NT2/D1 (cell line): Measurements from ENCODE around the gene ANTKMT.

ENCODE experiments used
- SUZ12 ChIP-seq: IDR thresholded peaks from 2 replicates; pipeline ENCODE4 v1.6.1; 2011; ENCODE audit not compliant: insufficient read length, insufficient read depth; ENCODE audit errors: extremely low read depth
- YY1 ChIP-seq: IDR thresholded peaks from 2 replicates; pipeline ENCODE4 v1.6.1; 2011; ENCODE audit not compliant: insufficient read length, insufficient read depth
- ZNF274 ChIP-seq: IDR thresholded peaks from 2 replicates; pipeline ENCODE4 v1.6.1; 2011; ENCODE audit warnings: mild to moderate bottlenecking, low read depth, low read length

DNA sequence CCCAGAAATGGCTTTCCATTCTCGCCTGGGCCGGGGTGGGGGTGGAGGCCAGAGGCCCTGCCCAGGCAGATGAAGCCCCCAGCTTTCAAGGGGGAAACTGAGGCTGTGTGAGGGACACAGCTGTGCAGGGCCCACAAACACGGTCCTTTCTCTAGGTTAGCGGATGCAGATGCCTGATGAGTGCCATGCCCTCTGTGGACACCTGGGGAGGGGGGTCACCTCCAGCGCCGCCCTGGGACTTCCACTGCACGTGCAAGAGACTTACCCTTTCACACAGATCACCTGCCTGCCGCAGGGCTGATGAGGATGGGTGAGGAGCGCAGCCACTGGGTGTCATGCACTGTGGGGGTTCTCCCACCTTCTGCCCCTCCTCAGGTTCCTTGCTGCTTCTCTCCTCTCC lies 2.6 kb upstream of the ANTKMT start:
- no peak for TF ChIP-seq ZNF274
- TF ChIP-seq YY1, result no peak
- TF ChIP-seq SUZ12, result no peak
